D721Med (cell line): ENCODE measurements around the gene FCHO1.

Source experiments
- DNase-seq: peaks from one replicate; pipeline ENCODE4 v3.0.0; 2011; ENCODE audit warnings: low spot score; ENCODE audit not compliant: insufficient read length
- FAIRE-seq: peaks from 2 replicates; lab custom pipeline; 2011; peaks lifted over from hg19 to GRCh38; lab: Jason Lieb, UNC
- CTCF ChIP-seq: IDR thresholded peaks from 2 replicates; pipeline ENCODE4 v1.5.1; 2012; ENCODE audit warnings: mild to moderate bottlenecking, control low read depth; ENCODE audit not compliant: insufficient read depth; ENCODE audit errors: missing control alignments

Gene FCHO1

GRCh38 chr19:17762505-17763229 is 11.4 kb downstream of the FCHO1 start:
- TF ChIP-seq CTCF: no peak
- FAIRE-seq: no peak
- peak; percentile 18 for DNase-seq

GRCh38 chr19:17764348-17764747 is 13.1 kb downstream of the FCHO1 start:
- DNase-seq (no peak), FAIRE-seq (no peak)
- no peak for TF ChIP-seq CTCF

- TF ChIP-seq CTCF: no peak
- DNase-seq: no peak
- no peak for FAIRE-seq
Observed at GRCh38 chr19:17765069-17765618, 13.9 kb downstream of the FCHO1 start.

- DNase-seq (peak; percentile 57), FAIRE-seq (no peak)
- peak; percentile 89 for TF ChIP-seq CTCF
Observed at GRCh38 chr19:17766543-17767131, 15.4 kb downstream of the FCHO1 start.

- DNase-seq: no peak
- no peak for TF ChIP-seq CTCF
- FAIRE-seq: no peak
Observed at GRCh38 chr19:17767559-17767958, 16.3 kb downstream of the FCHO1 start.

- no peak for FAIRE-seq
- DNase-seq: no peak
- no peak for TF ChIP-seq CTCF
Observed at GRCh38 chr19:17770613-17771012, 19.3 kb downstream of the FCHO1 start.

- TF ChIP-seq CTCF: no peak
- FAIRE-seq: no peak
- DNase-seq: no peak
Observed at GRCh38 chr19:17772172-17772571, 20.9 kb downstream of the FCHO1 start.
